Esophagus muscularis mucosa (tissue), 3 donors: ENCODE data around the gene ACVRL1.

Source experiments
- CTCF ChIP-seq, 3 experiments: fragments of 200-600 bp in 2 of 3; fragments of 450-650 bp in 1 of 3; sonication (generic) in 2 of 3; IDR thresholded peaks; one replicate each; pipeline ENCODE4 v1.5.1; 2017 to 2019; ENCODE audit warnings: antibody characterized with exemption in 3 of 3, mild to moderate bottlenecking in 2 of 3, moderate library complexity in 1 of 3
- POLR2A ChIP-seq: fragments of 450-650 bp; IDR thresholded peaks from one replicate; pipeline ENCODE4 v1.6.1; 2017; ENCODE audit warnings: antibody characterized with exemption, moderate library complexity, mild to moderate bottlenecking, low read depth
- POLR2AphosphoS5 ChIP-seq, 2 donors: sonication (generic); formaldehyde crosslinking; IDR thresholded peaks; one replicate each; pipeline ENCODE4 v1.6.1; 2017; ENCODE audit warnings: antibody characterized with exemption in 2 of 2

DNA sequence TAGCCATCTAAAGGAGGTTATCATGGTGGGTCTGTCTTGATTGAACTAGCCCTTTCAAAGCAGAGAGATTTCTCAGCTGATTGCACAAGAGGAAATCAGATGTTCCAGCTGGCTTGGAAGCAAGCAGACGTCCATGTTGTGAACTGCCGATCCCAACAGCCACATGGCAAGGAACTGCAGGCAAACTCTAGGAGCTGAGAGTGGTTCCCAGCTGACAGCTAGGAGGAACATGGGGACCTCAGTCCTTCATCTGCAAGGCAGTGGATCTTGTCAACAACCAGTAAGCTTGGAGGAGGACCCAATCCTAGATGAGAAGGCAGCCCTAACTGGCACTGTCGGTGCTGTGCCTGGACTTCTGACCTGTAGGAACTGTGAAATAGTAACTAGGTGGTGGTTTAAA is 51.9 kb downstream of the ACVRL1 start:
- TF ChIP-seq POLR2A (no peak), CTCF (IDR thresholded peaks at IDR 0.05) (no peak), POLR2AphosphoS5 (IDR thresholded peaks at IDR 0.05) (peak in 1 of 2 donors; percentile 23)
